RWPE1 (cell line): Measurements from ENCODE around the gene KLHDC7B.

ENCODE experiments used
- CTCF ChIA-PET: fragments of 350-600 bp; sonication (Branson Sonifier 250); formaldehyde crosslinking; extraction: SDS; loops from one replicate; lab custom pipeline; 2021; lab: Yijun Ruan, JAX
- POLR2A ChIA-PET: fragments of 400-600 bp; formaldehyde crosslinking; extraction: SDS; loops from one replicate; lab custom pipeline; 2020; ENCODE audit warnings: antibody characterized with exemption; ENCODE audit not compliant: low non-redundant PET; lab: Yijun Ruan, JAX
- DNase-seq: peaks from one replicate; pipeline ENCODE4 v3.0.0; 2012; ENCODE audit warnings: low spot score
- H3K27ac ChIP-seq: fragments of 450-650 bp; 2 replicates; pipeline ENCODE4 v1.5.1; 2017
- CTCF ChIP-seq: fragments of 450-650 bp; conservative IDR thresholded peaks from 2 replicates; pipeline ENCODE4 v1.5.1; 2017; ENCODE audit warnings: low read depth, mild to moderate bottlenecking

KLHDC7B gene

DNA sequence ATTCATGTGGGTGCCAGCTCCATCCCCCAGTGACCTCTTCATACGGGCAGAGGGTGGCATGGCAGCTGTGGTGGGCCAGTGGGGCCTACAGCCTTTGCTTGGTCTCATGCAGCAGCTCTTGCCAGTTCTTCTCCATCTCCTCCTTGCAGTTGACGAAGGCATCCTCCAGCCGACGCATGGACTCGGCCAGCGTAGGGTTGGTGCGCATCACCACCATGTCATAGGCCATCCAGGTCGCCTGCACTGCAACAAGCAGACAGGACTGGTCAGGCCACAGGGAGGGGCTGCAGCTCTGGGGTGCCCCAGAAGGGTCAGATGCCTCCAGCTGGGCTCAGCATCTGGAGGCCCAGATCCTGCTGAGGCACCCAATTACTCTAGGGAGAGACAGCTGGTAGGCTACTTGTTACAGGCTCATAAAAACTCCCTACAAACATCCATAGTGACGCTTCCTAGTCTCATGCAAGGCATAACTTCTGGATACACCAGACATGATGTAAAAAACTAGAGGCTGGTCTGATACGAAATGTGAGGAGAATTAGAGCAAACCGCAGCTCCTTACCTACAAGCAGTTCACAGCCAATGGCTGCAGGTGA lies 5.6 kb downstream of the KLHDC7B start:
- ChIA-PET POLR2A (interaction anchor here (0.6 kb wide), 1 partner anchor 20 kb away, joined by 8 read pairs; no protein-coding TSS in a partner anchor), CTCF (interaction anchor here (0.5 kb wide), 1 partner anchor 26 kb away, joined by 3 read pairs; the partner anchor contains the start of gene SCO2)
- H3K27ac ChIP-seq, result no peak overlapping the region
- TF ChIP-seq CTCF, result no peak
- no peak for DNase-seq

DNA sequence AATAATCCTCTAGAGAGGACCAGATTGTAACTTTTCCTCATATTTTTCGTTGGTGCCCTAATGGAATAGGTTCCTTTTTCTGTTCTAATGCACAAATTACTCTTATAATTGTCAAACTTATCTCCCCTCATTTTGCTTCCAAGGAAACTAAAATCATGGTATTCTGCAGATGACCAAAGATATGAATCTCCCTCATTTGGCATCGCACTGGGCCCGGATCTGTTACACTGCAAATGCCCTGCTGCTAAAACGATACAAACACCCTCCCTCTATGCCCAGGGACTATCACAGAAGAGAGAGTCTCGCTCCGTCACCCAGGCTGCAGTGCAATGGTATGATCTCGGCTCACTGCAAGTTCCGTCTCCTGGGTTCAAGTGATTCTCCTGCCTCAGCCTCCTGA lies 7.6 kb downstream of the KLHDC7B start:
- H3K27ac ChIP-seq, result no peak overlapping the region
- CTCF ChIA-PET, result interaction anchor here (1.1 kb wide), 1 partner anchor 68 kb away, joined by 3 read pairs; no protein-coding TSS in a partner anchor
- no peak for DNase-seq
- POLR2A ChIA-PET, result interaction anchor here (0.7 kb wide), 1 partner anchor 11 kb away, joined by 5 read pairs; no protein-coding TSS in a partner anchor
- TF ChIP-seq CTCF, result no peak

DNA sequence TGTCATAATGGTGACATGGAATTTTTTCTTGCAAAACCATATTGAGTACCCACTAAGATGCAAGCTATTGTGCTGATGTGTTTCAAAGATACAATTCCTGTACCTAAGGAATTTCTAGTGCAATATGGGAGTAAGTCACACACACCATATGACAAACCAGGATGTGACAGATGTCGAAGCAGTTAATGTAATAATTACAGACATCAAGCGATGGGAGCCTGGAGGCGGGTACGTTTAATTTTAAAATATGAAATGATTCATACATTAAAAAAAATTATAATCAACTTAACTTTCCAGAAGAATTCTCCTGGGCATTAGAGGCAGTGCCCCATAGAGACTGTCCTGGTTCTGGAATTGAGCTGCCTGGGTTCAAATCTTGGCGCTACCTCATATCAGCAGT lies 11.0 kb downstream of the KLHDC7B start:
- POLR2A ChIA-PET, result no interaction called here
- no peak overlapping the region for H3K27ac ChIP-seq
- CTCF ChIA-PET, result no interaction called here
- DNase-seq, result no peak
- no peak for TF ChIP-seq CTCF

- DNase-seq, result no peak
- ChIA-PET POLR2A (no interaction called here), CTCF (no interaction called here)
- peak overlapping the region; percentile 85 for H3K27ac ChIP-seq
- no peak for TF ChIP-seq CTCF
Measured at GRCh38 chr22:50560034-50560433, 14.3 kb downstream of the KLHDC7B start.

DNA sequence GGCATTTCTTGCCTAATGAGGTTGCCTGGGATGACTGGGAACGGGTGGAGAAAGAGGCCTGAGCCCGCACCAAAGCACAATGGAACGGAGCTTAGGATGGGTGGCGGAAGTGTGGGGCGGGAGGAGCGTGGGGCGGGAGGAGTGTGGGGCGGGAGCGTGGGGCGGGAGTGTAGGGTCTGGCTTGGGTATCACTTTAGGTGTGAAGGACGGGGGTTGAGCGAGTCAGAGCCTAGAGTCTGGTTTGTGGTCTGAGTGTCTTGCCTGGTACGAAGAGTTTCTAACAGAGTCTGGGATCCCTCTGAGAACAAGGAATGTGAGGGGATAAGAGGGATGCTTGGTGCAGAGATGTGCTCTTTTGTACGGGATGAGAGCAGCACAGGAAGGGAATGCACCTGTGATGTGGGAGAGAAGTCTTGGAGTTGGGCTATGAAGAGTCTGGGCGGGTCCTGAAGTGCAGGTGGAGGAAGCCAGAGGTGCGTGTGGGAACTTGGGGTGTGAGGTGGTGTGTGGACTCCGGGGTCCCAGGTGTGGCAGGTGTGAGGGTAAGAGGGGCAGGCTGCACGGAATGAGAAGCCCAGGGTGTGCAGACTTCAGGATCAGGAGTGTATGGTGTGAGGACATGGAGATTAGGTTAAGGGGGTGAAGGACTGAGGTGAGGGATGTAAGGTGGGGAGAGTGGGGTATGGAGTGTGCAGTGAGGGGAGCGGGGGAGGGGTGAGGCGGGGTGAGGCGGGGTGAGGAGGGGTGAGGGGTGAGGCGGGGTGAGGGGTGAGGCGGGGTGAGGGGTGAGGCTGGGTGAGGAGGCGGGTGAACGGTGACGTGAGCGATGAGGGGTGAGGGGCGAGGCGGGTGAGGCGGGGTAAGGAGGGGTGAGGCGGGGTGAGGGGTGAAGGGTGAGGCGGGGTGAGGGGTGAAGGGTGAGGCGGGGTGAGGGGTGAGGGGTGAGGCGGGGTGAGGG lies 16.0 kb downstream of the KLHDC7B start:
- peak overlapping the region; percentile 40 for H3K27ac ChIP-seq
- no peak for DNase-seq
- POLR2A ChIA-PET, result no interaction called here
- CTCF ChIA-PET, result no interaction called here
- no peak for TF ChIP-seq CTCF
